ENCODE data around the gene BRCC3.

BRCC3 gene

GRCh38 chrX:155148724-155149537 is 77.6 kb downstream of the BRCC3 start:
- DNase-seq, result no peak

- no peak for DNase-seq
Observed at GRCh38 chrX:155169881-155170280, 98.6 kb downstream of the BRCC3 start.

Measured in right forelimb (tissue), 1 donor.